Nephron (organoid): ENCODE measurements around the gene ADORA1.
A peak's percentile ranks its signal among the peaks of the same experiment; 100 is the strongest.

Experiments
- H3K27ac Mint-ChIP-seq, 3 experiments: 2 replicates each; pipeline ENCODE4 v1.8.0; 2020; ENCODE audit warnings: mixed read lengths in 3 of 3, mild to moderate bottlenecking in 2 of 3, moderate library complexity in 1 of 3
- H3K27me3 Mint-ChIP-seq: 2 replicates; pipeline ENCODE4 v1.8.0; 2021; ENCODE audit warnings: low read depth, mild to moderate bottlenecking, moderate library complexity, mixed read lengths
- H3K36me3 Mint-ChIP-seq: 2 replicates; pipeline ENCODE4 v1.8.0; 2020; ENCODE audit warnings: low read depth, mixed read lengths
- H3K4me1 Mint-ChIP-seq: 2 replicates; pipeline ENCODE4 v1.8.0; 2020; ENCODE audit warnings: mixed read lengths
- H3K4me3 Mint-ChIP-seq, 3 experiments: 2 replicates each; pipeline ENCODE4 v1.8.0; 2020; ENCODE audit warnings: mild to moderate bottlenecking in 3 of 3, mixed read lengths in 3 of 3, moderate library complexity in 2 of 3
- H3K9me3 Mint-ChIP-seq: 2 replicates; pipeline ENCODE4 v1.8.0; 2020; ENCODE audit warnings: mixed read lengths
- CTCF ChIP-seq, 3 experiments: fragments of 200-600 bp; sonication (generic); IDR thresholded peaks; one replicate each; pipeline ENCODE4 v1.5.0; 2021; ENCODE audit warnings: antibody characterized with exemption in 3 of 3; ENCODE audit not compliant: unreplicated experiment in 3 of 3

Gene ADORA1

GRCh38 chr1:203175237-203175826 is 47.8 kb downstream of the ADORA1 start, which contains the start of gene MYBPH:
Gene MYBPH, minus strand, starts transcription at chr1:203175826. Its CDS starts 71 bp downstream, at chr1:203175755.
- no peaks in the 10 kb centered on the region for H3K9me3 Mint-ChIP-seq
- H3K36me3 Mint-ChIP-seq, result no peaks in the 10 kb centered on the region
- H3K27me3 Mint-ChIP-seq, result peaks cover 11% of the 10 kb centered on the region
- TF ChIP-seq CTCF (IDR thresholded peaks at IDR 0.05; ENCODE audit: unreplicated experiment in 3 of 3), result no peak
- H3K4me3 Mint-ChIP-seq, result peak within 1 kb of the TSS; percentile 49 to 94 (median 80)
- peak within 1 kb of the TSS; percentile 11 to 60 (median 52) for H3K27ac Mint-ChIP-seq
- H3K4me1 Mint-ChIP-seq, result peaks cover 52% of the 10 kb centered on the region

GRCh38 chr1:203175827-203176241 is 48.3 kb downstream of the ADORA1 start:
- Mint-ChIP-seq H3K27me3 (peaks cover 11% of the 10 kb centered on the region), H3K4me1 (peaks cover 52% of the 10 kb centered on the region)

GRCh38 chr1:203176273-203177035 is 48.9 kb downstream of the ADORA1 start:
- no peak for TF ChIP-seq CTCF (IDR thresholded peaks at IDR 0.05; ENCODE audit: unreplicated experiment in 3 of 3)
- H3K36me3 Mint-ChIP-seq, result no peaks in the 10 kb centered on the region
- peaks cover 52% of the 10 kb centered on the region for H3K4me1 Mint-ChIP-seq
- H3K4me3 Mint-ChIP-seq, result peak overlapping the region in 2 of 3 experiments; percentile 80 to 94
- no peaks in the 10 kb centered on the region for H3K9me3 Mint-ChIP-seq
- peak overlapping the region; percentile 11 to 60 (median 52) for H3K27ac Mint-ChIP-seq
- peaks cover 11% of the 10 kb centered on the region for H3K27me3 Mint-ChIP-seq

More at GRCh38 chr1:203175827-203176241, 48.3 kb downstream of the ADORA1 start:
- Mint-ChIP-seq H3K9me3 (no peaks in the 10 kb centered on the region), H3K4me3 (peak overlapping the region; percentile 49 to 94 (median 80)), H3K27ac (peak overlapping the region in 1 of 3 experiments; percentile 11), H3K36me3 (no peaks in the 10 kb centered on the region)
- no peak for TF ChIP-seq CTCF (IDR thresholded peaks at IDR 0.05; ENCODE audit: unreplicated experiment in 3 of 3)

GRCh38 chr1:203177036-203177405 is 49.5 kb downstream of the ADORA1 start:
- H3K9me3 Mint-ChIP-seq, result no peaks in the 10 kb centered on the region
- peak overlapping the region; percentile 11 to 60 (median 52) for H3K27ac Mint-ChIP-seq
- TF ChIP-seq CTCF (IDR thresholded peaks at IDR 0.05; ENCODE audit: unreplicated experiment in 3 of 3), result no peak
- H3K36me3 Mint-ChIP-seq, result no peaks in the 10 kb centered on the region
- H3K4me1 Mint-ChIP-seq, result peaks cover 55% of the 10 kb centered on the region
- H3K4me3 Mint-ChIP-seq, result peak overlapping the region in 2 of 3 experiments; percentile 40 to 94
- H3K27me3 Mint-ChIP-seq, result peaks cover 17% of the 10 kb centered on the region

- no peak for TF ChIP-seq CTCF (IDR thresholded peaks at IDR 0.05; ENCODE audit: unreplicated experiment in 3 of 3)
- Mint-ChIP-seq H3K9me3 (no peaks in the 10 kb centered on the region), H3K4me1 (peaks cover 53% of the 10 kb centered on the region), H3K27ac (peak overlapping the region; percentile 27 to 69 (median 48)), H3K4me3 (peak overlapping the region in 1 of 3 experiments; percentile 94), H3K27me3 (peaks cover 18% of the 10 kb centered on the region), H3K36me3 (no peaks in the 10 kb centered on the region)
Measured at GRCh38 chr1:203177470-203178039, 50.0 kb downstream of the ADORA1 start.
